ENCODE measurements around the gene CLDN4. TPM values are rescaled to one million over a fixed set of nuclear protein-coding genes. Genes with fewer than 3 reads are reported as not detected.
"Not testable (repeated sequence)": the region's sequence is repeated elsewhere in the genome, so short reads cannot be mapped to it uniquely, and the experiment has no call there.

Gene CLDN4
- total RNA-seq, 1 experiment from 2014 or later, result 0.11 TPM

DNA sequence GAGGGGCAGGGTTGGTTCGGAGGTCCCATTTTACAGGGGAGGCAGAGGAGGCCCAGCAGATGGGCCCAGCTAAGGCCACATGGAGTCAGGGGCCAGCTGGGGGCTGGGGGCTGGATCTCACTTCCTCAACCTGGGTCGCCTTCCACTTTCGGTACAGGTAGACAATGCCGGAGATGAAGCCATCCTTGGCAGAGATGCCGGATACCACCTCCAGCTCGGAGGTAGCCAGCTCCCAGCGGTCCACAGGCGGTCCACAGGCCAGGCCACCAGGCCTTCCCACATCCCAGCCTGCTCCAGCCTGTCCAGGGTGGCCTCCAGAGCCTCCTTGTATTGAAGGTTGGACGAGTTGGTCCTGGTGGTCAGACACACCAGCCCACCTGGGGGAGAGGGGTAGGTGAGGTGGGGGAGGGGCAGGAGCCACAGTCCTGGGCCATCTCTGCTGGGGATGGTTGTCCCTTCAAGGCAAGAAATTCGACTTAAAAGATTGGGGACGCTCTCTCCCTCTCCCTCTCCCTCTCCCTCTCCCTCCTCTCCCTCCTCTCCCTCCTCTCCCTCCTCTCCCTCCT lies 3.9 kb downstream of the CLDN4 start:
- H3K4me1 ChIP-seq (ENCODE audit: insufficient read depth, low read length, poor library complexity, severe bottlenecking), result no peaks in the 10 kb centered on the region
- BruUV-seq (replicated peaks), result no TSS peak
- no peaks in the 10 kb centered on the region for H3K36me3 ChIP-seq (ENCODE audit: insufficient read depth, low read length, poor library complexity, severe bottlenecking)
- no peaks in the 10 kb centered on the region for H3K27me3 ChIP-seq (replicated peaks; ENCODE audit: insufficient read depth, low read depth, low read length, poor library complexity)
- no peak overlapping the region for H3K4me3 ChIP-seq (ENCODE audit: low read depth, low read length, poor library complexity, severe bottlenecking)
- POLR2A ChIA-PET (ENCODE audit: low non-redundant PET), result no interaction called here
- no peak for DNase-seq (ENCODE audit: low spot score)
- H3K27ac ChIP-seq (ENCODE audit: low read depth, low read length, poor library complexity, severe bottlenecking), result no peak overlapping the region
- H3K9me3 ChIP-seq (ENCODE audit: low read depth, low read length, poor library complexity, severe bottlenecking), result no peaks in the 10 kb centered on the region
- CTCF ChIA-PET, result no interaction called here
- intact Hi-C loops (cut with micrococcal nuclease; ENCODE audit: unreplicated experiment), result no loop called here
- TF ChIP-seq, protein P1, sequence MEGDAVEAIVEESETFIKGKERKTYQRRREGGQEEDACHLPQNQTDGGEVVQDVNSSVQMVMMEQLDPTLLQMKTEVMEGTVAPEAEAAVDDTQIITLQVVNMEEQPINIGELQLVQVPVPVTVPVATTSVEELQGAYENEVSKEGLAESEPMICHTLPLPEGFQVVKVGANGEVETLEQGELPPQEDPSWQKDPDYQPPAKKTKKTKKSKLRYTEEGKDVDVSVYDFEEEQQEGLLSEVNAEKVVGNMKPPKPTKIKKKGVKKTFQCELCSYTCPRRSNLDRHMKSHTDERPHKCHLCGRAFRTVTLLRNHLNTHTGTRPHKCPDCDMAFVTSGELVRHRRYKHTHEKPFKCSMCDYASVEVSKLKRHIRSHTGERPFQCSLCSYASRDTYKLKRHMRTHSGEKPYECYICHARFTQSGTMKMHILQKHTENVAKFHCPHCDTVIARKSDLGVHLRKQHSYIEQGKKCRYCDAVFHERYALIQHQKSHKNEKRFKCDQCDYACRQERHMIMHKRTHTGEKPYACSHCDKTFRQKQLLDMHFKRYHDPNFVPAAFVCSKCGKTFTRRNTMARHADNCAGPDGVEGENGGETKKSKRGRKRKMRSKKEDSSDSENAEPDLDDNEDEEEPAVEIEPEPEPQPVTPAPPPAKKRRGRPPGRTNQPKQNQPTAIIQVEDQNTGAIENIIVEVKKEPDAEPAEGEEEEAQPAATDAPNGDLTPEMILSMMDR (conservative IDR thresholded peaks at IDR 0.05; ENCODE audit: low read depth, low read length), result no peak
- TF ChIP-seq EZH2 (IDR thresholded peaks at IDR 0.05; ENCODE audit: borderline replicate concordance, low read depth, low read length, poor library complexity, severe bottlenecking), result no peak

DNA sequence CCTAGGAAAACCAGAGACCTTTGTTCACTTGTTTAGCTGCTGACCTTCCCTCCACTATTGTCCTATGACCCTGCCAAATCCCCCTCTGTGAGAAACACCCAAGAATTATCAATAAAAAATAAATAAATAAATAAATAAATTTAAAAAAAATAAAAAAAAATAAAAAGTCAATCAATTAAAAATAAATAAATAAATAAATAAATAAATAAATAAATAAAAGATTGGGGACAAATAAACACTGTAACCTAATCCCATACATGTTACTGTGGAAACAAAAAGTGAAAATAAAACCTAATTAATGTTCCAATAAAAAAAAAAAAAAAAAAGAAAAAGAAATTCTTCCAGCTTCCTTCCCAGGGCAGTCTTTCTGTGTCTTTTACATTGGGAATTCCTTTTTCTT lies 6.4 kb downstream of the CLDN4 start:
- H3K4me1 ChIP-seq (ENCODE audit: insufficient read depth, low read length, poor library complexity, severe bottlenecking); H3K27me3 ChIP-seq (replicated peaks; ENCODE audit: insufficient read depth, low read depth, low read length, poor library complexity); DNase-seq (ENCODE audit: low spot score); H3K36me3 ChIP-seq (ENCODE audit: insufficient read depth, low read length, poor library complexity, severe bottlenecking); H3K9me3 ChIP-seq (ENCODE audit: low read depth, low read length, poor library complexity, severe bottlenecking); POLR2A ChIA-PET (ENCODE audit: low non-redundant PET); intact Hi-C loops (cut with micrococcal nuclease; ENCODE audit: unreplicated experiment); H3K4me3 ChIP-seq (ENCODE audit: low read depth, low read length, poor library complexity, severe bottlenecking); BruUV-seq (replicated peaks); CTCF ChIA-PET; H3K27ac ChIP-seq (ENCODE audit: low read depth, low read length, poor library complexity, severe bottlenecking): not testable (repeated sequence)

DNA sequence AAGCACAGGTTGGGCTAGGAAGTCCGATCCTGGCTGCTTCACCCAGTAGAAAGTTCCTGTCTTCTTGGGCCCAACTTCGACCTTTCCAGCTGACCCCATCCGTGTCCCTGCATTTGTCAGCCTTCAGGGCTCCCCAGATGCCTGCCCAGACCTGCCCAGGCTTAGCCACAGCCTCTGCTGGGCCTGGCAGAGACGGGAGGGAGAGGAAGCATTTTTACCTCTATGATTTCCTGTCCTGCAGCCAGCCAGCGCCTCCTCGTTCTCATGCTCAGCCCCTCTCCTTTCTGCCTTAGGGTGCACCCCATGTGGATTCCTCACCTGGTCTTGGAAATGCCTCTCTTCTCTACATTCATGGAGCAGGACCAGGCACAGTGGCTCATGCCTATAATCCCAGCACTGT lies 7.8 kb downstream of the CLDN4 start:
- CTCF ChIA-PET, result no interaction called here
- no TSS peak for BruUV-seq (replicated peaks)
- POLR2A ChIA-PET (ENCODE audit: low non-redundant PET), result no interaction called here
- Histone ChIP-seq H3K36me3 (ENCODE audit: insufficient read depth, low read length, poor library complexity, severe bottlenecking) (no peaks in the 10 kb centered on the region), H3K27ac (ENCODE audit: low read depth, low read length, poor library complexity, severe bottlenecking) (no peak overlapping the region), H3K4me3 (ENCODE audit: low read depth, low read length, poor library complexity, severe bottlenecking) (no peak overlapping the region), H3K9me3 (ENCODE audit: low read depth, low read length, poor library complexity, severe bottlenecking) (no peaks in the 10 kb centered on the region), H3K4me1 (ENCODE audit: insufficient read depth, low read length, poor library complexity, severe bottlenecking) (peaks cover 10% of the 10 kb centered on the region), H3K27me3 (replicated peaks; ENCODE audit: insufficient read depth, low read depth, low read length, poor library complexity) (no peaks in the 10 kb centered on the region)
- intact Hi-C loops (cut with micrococcal nuclease; ENCODE audit: unreplicated experiment), result no loop called here
- TF ChIP-seq, protein P1 (conservative IDR thresholded peaks at IDR 0.05; ENCODE audit: low read depth, low read length), result no peak
- no peak for TF ChIP-seq EZH2 (IDR thresholded peaks at IDR 0.05; ENCODE audit: borderline replicate concordance, low read depth, low read length, poor library complexity, severe bottlenecking)
- no peak for DNase-seq (ENCODE audit: low spot score)

DNA sequence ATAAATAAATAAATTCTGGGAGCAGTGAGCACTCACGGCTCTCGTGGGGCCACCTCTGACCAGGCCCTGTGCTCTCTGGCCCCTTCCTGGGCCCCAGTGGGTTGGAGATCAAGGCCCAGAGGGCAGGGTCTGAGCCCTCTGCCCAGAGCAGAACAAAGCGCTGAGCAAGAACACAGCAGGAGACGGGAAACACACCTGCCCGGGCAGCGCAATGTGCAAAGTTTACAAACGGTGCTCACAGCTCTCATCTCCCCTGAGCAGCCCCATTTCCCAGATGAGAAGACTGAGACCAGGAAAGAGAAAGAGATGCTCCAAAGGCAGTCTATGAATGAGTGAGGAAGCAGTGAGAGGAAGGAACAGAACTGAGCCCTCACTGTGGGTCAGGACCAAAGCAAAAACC lies 8.5 kb downstream of the CLDN4 start:
- POLR2A ChIA-PET (ENCODE audit: low non-redundant PET), result no interaction called here
- no peak overlapping the region for H3K27ac ChIP-seq (ENCODE audit: low read depth, low read length, poor library complexity, severe bottlenecking)
- no TSS peak for BruUV-seq (replicated peaks)

More for the DNA sequence above, 8.5 kb downstream of the CLDN4 start:
- CTCF ChIA-PET, result interaction anchor here (0.6 kb wide), 1 partner anchor 387 kb away, joined by 11 read pairs; no protein-coding TSS in a partner anchor
- Histone ChIP-seq H3K36me3 (ENCODE audit: insufficient read depth, low read length, poor library complexity, severe bottlenecking) (no peaks in the 10 kb centered on the region), H3K4me3 (ENCODE audit: low read depth, low read length, poor library complexity, severe bottlenecking) (no peak overlapping the region), H3K9me3 (ENCODE audit: low read depth, low read length, poor library complexity, severe bottlenecking) (no peaks in the 10 kb centered on the region), H3K27me3 (replicated peaks; ENCODE audit: insufficient read depth, low read depth, low read length, poor library complexity) (no peaks in the 10 kb centered on the region), H3K4me1 (ENCODE audit: insufficient read depth, low read length, poor library complexity, severe bottlenecking) (peaks cover 10% of the 10 kb centered on the region)
- TF ChIP-seq EZH2 (IDR thresholded peaks at IDR 0.05; ENCODE audit: borderline replicate concordance, low read depth, low read length, poor library complexity, severe bottlenecking), result no peak
- TF ChIP-seq, protein P1 (conservative IDR thresholded peaks at IDR 0.05; ENCODE audit: low read depth, low read length), result no peak
- intact Hi-C loops (cut with micrococcal nuclease; ENCODE audit: unreplicated experiment), result no loop called here
- DNase-seq (ENCODE audit: low spot score), result no peak

Data from A673 (cell line).